CD4-positive, alpha-beta T cell treated with Interferon alpha-2 for 1 hour (primary cell): Measurements from ENCODE around the gene SPIB.
A peak's percentile ranks its signal among the peaks of the same experiment; 100 is the strongest.

Experiments used
- DNase-seq, 2 donors: peaks; one replicate each; pipeline ENCODE4 v3.0.0-alpha.2; 2020 to 2022

The SPIB gene

DNA sequence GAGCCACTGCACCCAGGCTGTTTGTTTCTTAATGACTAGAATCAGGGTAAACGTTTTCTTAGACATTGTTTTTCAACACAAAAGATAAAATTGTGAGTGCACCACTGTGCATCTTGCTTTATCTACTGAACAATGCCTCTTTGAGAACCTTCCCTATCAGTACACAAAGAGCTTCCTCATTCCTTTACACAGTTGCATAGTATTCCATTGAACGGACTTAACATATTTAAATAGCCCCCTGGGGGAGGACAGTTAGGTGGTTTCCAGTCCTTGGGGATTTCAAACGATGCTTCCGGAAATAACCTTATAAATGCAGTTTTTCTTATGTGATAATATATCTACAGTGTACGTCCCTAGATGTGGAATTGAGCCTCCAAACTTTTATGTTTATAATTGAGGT lies 26.0 kb upstream of the SPIB start:
- DNase-seq, result no peak

DNA sequence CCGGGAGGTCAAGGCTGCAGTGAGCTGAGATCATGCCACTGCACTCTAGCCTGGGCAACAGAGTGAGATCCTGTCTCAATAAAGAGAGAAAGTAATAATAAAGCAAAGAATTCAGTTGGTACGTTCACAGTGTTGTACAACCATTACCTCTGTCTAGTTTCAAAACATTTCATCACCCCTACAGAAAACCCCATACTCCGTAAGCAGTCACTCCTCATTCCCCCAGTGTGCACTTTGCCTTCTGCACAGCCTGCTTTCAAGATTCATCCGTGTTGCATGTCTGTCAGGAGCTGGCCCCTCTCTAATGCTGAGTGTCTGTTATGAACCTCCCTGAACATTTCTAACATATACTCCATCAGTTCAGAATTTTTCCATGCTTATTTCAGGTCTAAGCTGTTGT lies 25.1 kb upstream of the SPIB start:
- no peak for DNase-seq

DNA sequence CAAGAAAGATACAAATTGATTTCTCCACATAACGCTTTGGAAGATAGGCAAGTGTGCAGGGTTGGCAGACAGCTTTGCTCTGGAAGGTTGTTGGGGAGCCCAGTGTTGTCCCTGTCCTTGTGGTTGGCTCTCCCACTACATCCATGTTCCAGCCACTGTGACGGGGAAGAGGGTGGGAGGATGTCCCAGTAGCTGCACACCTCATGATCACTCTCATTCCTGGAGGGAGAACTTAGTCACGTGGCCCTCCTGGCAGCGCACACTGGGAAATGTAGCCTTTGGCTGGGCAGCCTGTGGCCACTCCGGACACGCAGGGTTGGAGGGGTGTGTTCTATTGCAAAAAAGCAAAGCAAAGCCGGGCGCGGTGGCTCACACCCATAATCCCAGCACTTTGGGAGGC lies 24.7 kb upstream of the SPIB start:
- no peak for DNase-seq

DNA sequence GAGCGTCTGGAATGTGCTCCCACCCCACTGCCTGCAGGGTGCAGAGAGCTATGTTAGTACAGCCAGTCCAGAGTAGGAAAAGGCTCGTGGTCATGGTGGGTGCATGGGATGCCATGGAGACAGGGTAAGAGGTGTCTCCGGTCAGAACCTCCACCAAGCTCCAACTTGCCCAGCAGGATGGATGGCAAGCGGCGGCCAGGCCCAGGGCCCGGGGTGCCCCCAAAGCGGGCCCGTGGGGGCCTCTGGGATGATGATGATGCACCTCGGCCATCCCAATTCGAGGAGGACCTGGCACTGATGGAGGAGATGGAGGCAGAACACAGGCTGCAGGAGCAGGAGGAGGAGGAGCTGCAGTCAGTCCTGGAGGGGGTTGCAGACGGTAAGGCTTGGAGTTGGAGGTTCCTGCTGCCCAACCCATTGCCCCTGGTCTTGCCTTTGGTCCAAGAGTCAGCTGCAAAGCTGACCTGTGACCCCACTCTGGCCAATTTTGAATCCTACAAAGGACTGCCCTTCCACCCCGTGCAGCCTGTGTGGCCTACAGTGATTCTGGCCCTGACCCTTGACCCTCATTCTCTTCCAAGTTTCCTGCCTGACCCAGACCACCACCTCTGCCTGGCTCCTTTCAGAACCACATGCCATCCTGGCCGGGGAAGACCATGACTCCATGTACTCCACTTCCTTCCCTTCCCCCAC lies 19.9 kb upstream of the SPIB start:
- DNase-seq, result no peak

DNA sequence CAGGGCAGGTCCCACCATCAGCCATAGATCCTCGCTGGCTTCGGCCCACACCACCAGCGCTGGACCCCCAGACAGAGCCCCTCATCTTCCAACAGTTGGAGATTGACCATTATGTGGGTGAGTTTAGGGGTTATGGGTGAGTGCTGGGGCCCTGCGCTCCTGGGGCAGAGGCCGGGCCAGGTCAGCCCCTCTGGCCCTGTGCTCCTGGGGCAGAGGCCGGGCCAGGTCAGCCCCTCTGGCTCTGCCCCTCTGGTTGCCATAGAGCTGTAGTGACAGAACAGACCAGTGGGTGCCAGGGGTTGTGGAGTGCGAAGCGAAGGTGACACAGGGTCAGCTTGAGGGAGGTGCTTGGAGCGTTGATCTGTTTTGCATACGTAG lies 19.4 kb upstream of the SPIB start:
- DNase-seq, result no peak

DNA sequence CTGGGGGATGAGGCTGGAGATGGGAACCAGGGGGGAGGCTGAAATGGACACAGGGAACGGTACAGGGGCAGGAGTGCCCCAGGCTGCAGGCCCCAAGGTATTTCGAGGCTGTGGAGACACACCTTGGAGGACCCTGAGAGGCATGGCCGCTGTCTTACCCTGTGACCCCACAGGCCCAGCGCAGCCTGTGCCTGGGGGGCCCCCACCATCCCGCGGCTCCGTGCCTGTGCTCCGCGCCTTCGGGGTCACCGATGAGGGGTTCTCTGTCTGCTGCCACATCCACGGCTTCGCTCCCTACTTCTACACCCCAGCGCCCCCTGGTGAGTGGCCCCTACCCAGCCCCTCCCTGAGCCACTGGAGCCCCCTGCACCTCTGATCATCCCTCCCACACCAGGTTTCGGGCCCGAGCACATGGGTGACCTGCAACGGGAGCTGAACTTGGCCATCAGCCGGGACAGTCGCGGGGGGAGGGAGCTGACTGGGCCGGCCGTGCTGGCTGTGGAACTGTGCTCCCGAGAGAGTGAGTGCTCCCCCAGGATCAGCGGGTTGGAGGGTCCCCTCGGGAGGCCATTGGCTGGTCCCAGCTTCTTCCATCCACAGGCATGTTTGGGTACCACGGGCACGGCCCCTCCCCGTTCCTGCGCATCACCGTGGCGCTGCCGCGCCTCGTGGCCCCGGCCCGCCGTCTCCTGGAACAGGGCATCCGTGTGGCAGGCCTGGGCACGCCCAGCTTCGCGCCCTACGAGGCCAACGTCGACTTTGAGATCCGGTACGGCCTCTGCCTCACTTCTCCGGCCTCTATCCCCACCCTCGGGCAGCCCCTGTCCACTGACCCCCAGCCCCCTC lies 16.9 kb upstream of the SPIB start:
- no peak for DNase-seq

DNA sequence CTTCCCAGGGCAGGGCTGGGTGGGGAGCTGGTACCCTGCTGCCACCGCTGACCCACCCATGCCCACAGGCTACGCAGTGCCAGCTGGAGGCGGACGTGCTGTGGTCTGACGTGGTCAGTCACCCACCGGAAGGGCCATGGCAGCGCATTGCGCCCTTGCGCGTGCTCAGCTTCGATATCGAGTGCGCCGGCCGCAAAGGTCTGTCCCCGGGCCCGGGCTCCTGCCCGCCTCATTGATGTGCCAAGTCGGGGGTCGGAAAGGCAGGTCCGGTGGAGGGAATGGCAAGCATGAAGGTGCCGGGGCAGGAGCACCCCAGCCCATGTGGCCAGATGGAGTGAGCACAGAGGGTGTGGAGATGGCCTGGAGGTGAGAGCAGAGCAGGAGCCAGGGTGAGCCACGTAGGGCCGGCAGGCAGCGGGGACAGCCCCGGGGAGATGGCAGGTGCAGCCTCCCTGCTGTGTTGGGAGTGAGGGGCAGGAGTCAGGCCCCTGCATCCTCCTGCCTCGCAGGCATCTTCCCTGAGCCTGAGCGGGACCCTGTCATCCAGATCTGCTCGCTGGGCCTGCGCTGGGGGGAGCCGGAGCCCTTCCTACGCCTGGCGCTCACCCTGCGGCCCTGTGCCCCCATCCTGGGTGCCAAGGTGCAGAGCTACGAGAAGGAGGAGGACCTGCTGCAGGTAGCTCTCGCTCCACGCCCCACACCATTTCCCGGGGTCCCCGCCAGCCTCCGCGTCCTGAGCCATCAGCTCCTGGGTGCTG lies 16.0 kb upstream of the SPIB start:
- no peak for DNase-seq

DNA sequence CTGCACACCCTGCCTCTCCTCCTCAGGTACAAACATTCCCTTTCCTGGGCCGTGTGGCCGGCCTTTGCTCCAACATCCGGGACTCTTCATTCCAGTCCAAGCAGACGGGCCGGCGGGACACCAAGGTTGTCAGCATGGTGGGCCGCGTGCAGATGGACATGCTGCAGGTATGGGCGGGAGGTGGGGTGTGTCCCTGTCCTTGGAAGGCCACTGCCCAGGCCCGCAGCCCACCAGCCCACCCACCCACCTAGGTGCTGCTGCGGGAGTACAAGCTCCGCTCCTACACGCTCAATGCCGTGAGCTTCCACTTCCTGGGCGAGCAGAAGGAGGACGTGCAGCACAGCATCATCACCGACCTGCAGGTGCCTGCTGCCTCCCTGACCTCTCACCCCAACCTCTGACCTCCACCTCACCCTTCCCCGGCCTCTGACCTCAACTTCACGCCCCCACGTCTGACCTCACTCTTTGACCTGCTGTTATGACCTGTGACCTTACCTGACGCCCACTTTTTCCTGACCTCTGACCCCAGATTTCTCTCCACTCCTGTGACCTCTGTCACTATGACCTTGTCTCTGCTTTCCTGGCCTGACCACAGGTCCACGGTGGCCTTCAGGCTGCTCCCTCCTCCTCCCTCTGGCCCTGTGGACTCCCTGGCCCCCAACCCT lies 12.4 kb upstream of the SPIB start:
- no peak for DNase-seq

DNA sequence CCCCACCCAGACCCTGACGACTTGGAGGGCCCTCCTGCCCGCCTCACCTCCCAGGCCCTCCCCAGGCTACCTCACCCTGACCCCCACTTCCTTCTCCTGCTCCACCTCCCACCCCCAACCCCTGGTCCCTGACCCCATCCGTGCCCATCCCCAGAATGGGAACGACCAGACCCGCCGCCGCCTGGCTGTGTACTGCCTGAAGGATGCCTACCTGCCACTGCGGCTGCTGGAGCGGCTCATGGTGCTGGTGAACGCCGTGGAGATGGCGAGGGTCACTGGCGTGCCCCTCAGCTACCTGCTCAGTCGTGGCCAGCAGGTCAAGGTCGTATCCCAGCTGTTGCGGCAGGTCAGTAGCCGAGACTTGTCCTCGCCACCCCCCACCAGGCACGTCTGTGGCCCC lies 11.9 kb upstream of the SPIB start:
- no peak for DNase-seq

DNA sequence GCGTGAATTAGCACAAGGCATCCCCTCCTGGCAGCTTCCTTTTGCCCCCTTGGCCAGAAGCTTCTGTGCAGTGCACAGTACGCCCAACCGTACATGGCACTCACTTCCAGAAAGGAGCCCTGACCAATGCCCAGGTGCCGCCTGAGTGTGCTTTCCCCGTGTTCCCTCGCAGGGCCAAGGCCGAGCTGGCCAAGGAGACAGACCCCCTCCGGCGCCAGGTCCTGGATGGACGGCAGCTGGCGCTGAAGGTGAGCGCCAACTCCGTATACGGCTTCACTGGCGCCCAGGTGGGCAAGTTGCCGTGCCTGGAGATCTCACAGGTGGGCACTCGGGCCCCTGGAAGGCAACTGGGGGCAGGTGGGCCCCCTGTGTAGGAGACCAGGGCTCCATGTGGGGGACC lies 9.4 kb upstream of the SPIB start:
- DNase-seq, result no peak

DNA sequence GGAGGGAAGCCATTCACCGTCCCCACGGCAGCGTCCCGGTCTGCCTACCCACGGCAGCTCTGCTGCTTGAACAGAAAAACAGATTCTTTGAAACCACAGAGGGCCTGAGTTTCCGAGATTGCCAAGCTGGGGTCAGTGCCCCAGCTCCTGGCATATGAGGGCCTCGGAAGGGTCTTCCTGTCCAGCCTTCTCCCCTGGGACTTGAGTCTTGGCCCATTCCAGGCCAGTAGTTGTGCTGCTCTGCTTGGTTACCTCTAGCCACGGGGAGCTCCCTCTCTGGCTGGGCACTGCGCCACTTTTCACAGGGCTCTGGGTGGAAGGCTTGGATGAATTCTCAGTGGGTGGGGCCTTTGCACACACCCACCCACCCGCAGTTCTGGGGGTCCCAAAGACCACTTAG lies 8.6 kb upstream of the SPIB start:
- no peak for DNase-seq

DNA sequence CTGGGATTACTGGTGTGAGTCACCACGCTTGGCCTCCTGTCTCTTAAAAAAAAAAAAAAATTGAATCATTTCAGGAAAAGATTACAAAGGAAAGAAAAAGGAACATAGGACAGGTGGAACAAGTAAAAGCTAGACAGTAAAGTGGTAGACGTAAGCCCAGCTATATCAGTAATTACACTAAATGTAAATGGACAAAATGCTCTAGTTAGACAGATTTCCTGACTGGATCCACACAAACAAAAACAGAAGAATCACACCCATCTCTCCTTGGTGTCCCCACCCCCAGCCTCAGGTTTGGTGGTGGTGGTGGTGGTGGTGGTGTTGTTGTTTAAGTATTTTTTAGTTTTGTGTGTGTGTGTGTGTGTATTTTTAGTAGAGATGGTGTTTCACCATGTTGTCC lies 6.3 kb upstream of the SPIB start:
- DNase-seq, result no peak

DNA sequence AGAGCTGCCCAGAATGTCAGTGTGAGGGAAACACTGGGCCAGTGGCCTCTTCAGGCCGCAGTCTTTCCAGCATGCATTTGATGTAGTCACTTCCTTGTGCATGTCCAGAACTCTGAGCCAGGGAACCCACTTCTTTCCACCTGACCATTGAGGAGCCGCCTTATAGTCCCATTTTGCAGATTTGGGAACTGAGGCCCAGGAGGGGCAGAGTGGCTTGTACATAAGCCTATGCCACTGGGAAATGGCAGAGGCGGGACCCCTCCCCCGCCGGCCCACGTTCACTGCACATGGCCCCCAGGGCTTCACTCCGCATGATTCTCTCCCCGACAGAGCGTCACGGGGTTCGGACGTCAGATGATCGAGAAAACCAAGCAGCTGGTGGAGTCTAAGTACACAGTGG lies 5.6 kb upstream of the SPIB start:
- DNase-seq, result no peak

DNA sequence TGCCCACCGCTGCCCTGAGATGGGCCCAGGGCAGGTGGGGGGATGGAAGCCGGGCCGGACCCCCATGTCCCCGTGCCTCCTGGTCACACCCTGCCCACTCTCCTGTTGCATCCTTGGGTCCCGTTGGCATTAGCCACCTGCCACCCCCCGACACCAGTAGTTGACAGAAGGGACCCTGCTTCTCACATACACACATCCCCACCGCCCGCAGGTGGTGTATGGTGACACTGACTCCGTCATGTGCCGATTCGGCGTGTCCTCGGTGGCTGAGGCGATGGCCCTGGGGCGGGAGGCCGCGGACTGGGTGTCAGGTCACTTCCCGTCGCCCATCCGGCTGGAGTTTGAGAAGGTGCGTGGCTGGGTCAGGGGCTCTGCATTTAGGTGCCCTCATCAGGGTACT lies 5.2 kb upstream of the SPIB start:
- DNase-seq, result no peak

DNA sequence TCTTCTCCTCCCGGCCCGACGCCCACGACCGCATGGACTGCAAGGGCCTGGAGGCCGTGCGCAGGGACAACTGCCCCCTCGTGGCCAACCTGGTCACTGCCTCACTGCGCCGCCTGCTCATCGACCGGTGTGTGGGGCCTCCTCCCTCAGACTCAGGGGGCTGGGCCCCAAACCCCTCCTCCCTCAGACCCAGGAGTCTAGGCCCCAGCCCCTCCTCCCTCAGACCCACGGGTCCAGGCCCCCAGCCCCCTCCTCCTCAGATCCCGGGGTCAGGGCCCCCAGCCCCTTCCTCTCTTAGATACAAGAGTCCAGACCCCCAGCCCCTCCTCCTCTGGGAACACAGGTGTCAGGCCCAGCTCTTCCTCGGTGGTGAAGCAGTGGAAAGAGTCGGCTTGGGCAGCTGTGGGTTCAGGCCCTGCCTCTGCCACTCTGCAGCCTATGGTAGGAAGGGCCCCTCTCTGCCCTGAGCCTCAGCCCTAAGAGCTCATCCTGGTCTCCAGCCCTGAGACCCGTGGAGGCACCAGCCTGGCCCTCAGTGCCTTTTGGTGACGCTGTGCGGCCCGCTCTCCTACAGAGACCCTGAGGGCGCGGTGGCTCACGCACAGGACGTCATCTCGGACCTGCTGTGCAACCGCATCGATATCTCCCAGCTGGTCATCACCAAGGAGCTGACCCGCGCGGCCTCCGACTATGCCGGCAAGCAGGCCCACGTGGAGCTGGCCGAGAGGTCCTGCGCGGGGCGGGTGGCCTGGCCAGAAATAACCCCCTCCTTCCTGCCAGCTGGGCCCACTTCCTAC lies 3.7 kb upstream of the SPIB start:
- DNase-seq, result peak; percentile 82

DNA sequence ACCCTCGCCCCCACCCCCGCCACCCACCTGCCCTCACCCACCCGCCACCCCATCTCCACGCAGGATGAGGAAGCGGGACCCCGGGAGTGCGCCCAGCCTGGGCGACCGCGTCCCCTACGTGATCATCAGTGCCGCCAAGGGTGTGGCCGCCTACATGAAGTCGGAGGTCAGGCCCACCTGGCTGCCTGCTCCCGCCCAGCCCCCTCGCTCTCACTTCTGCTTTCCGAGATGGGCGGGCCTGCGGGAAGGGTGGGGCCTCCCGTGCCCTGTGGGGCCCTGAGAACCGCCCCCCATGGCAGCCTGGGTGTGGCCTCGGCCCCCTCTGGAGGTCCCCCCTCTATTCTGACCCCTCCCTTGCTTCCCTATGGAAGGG lies 3.1 kb upstream of the SPIB start:
- peak; percentile 24 to 87 for DNase-seq

DNA sequence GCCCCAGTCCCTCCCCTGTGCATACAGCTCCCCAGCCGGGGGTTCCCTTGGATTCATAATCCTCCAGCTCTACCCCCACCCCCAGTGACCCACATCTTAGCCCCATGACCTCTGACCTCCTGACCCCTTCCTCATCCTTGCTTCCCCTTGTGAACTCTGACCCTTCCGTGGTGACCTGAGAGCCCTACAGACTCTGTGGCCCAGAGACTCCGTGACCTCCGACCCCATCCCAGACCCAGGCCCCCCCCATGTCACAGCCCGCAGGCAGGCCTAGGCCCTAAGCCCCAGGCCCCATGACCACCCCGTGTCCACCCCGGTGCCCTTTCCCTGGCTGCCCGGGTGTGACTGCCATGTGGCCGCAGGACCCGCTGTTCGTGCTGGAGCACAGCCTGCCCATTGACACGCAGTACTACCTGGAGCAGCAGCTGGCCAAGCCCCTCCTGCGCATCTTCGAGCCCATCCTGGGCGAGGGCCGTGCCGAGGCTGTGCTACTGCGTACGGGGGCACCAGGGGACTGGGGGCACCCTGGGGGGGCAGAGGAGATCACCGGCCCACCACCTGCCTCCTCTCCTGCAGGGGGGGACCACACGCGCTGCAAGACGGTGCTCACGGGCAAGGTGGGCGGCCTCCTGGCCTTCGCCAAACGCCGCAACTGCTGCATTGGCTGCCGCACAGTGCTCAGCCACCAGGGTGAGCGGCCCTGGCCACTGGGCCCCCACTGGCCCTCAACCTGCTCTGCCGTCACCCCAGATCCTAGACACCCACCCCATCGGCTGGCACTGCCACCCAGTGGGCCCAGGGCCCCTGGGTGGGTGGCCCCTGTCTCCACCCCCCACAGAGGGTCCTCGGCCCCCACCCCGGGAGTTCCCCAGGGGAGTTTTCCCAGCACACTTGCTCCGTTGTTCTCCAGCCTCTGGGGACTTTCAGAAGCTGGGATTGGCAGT lies 2.4 kb upstream of the SPIB start:
- DNase-seq, result no peak

DNA sequence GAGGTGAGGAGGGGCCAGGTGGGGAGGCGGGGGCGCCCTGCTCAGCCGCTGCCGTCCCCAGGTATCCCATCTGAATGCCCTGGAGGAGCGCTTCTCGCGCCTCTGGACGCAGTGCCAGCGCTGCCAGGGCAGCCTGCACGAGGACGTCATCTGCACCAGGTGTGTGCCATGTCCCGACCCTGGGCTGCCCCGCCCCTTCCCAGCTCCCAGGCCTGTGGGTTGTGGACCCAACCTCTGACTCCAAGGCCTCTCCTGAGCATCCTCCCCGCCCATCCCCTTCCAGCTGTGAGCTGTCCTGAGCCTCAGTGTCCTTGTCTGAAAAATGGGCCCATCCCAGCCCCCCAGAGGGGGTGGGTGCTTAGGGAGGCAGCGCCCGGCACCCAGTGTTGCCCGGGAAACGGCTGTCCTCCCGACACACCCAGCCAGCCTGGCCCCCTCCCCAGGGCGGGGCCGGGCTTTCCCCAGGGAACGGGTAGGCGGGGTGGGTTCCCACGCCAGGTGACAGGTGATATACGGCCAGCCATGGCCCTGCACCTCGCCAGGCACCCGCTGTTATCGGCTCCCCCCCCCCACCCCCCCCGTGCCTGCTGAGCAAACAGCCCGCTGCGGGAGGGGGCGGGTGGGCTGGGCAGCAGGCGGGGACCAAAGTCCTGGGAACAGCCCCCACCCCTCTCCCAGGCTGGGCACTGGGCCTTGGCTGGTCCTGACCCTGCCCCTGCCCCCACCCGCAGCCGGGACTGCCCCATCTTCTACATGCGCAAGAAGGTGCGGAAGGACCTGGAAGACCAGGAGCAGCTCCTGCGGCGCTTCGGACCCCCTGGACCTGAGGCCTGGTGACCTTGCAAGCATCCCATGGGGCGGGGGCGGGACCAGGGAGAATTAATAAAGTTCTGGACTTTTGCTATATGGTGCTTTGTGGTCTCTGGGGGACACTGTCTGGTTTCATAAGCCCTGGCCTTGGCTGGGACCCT lies 1.3 kb upstream of the SPIB start:
- peak in 1 of 2 donors; percentile 37 for DNase-seq

DNA sequence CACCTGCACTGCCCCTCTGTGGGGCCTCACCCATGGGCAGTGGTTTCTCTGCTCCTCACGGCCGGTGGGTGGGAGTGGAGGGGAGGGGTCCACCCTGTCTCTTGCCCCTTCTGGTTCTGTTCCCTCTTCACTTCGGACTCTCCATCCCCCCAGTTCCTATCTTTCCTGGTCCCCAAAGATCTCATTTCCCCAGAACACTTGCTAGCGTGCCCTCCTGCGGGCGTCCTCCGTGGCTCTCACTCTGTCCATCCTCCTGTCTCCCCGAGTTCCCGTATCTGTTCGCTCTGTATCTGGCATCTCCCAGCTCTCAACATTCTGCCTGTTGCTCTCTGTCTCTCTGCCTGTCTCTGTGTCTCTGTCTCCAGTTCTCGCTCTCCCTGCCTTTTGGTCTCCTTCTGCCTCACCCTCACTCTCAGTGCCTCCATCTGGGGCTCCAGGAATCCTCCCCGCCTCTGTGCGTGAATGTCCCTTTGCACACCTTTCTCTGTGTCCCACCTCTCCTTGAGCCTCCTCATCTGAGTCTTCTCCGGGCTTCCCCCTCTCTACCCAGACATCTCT lies 363 bp downstream of the SPIB start:
- no peak for DNase-seq

DNA sequence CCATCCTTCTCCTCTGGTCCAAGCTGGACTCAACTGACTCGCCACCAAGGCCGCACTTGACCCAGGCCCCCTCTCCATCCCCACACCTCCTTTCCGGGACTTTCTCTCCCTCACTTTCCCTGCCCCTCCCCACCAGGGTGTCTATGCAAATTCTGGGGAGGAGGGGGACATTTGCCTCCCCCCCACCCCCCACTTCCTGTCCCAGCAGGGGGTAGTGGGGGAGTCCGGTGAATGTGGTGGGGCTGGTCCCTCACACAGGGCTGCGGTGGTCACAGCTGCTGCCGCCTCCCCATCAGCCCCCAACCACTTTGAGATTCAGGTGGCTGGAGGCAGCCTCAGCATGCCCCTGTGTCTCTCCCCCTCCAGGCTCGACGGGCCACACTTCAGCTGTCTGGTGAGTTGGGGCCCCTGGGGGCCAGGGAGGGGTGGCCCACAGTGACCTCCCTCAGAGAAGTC lies 870 bp downstream of the SPIB start:
- no peak for DNase-seq
